Activated naive CD4-positive, alpha-beta T cell treated with anti-CD3 and anti-CD28 coated beads, Interleukin-2, amount 50 U/mL, for 72 hours (primary cell): ENCODE data around the gene FGL2. TPM values are rescaled to one million over a fixed set of nuclear protein-coding genes. Genes with fewer than 3 reads are reported as not detected.
A peak's percentile ranks its signal among the peaks of the same experiment; 100 is the strongest.
"Not testable (repeated sequence)": the region's sequence is repeated elsewhere in the genome, so short reads cannot be mapped to it uniquely, and the experiment has no call there.

Experiments used
- ATAC-seq, 2 donors: fragments of 150-1000 bp; cut with Tn5 transposase; 2 replicates each; pipeline ENCODE4 v1.10.0; 2021; ENCODE audit warnings: mild to moderate bottlenecking in 2 of 2, moderate library complexity in 2 of 2
- DNase-seq, 2 donors: peaks; one replicate each; pipeline ENCODE4 v3.0.0; 2021 to 2022; ENCODE audit warnings: low spot score in 2 of 2
- H3K27ac Mint-ChIP-seq, 2 donors: one replicate each; pipeline ENCODE4 v1.8.0; 2022; ENCODE audit warnings: mild to moderate bottlenecking in 2 of 2, mixed read lengths in 2 of 2
- H3K36me3 Mint-ChIP-seq, 2 donors: one replicate each; pipeline ENCODE4 v1.8.0; 2022; ENCODE audit warnings: mixed read lengths in 2 of 2
- H3K9me3 Mint-ChIP-seq, 2 donors: one replicate each; pipeline ENCODE4 v1.8.0; 2022; ENCODE audit warnings: mixed read lengths in 2 of 2
- total RNA-seq, 2 donors: library from RNA; stranded (reverse); gene quantifications; one replicate each; pipeline ENCODE4 v1.2.3, GENCODE V29; 2022

FGL2 gene
- total RNA-seq, 2 donors from 2014 or later: 0.14 TPM; not detected in 1

DNA sequence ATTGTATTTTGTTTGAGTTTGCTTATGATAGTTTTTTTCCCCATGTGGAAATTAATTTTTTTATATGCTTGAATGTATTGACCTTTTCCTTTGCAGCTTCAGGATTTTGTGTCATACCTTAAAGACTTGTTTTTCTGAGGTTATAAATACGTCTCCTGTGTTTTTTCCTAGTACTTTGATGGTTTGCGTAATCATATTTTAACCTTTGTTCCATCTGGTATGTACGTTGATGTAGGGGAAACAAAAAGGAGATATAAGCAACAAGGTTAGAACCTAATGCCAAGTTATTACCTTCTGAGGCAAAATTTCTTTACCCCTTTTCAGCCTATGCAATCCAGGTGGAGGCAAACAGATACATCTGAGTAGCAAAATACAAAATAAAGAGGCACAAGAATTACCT is 17.9 kb downstream of the FGL2 start:
- Mint-ChIP-seq H3K36me3 (no peaks in the 10 kb centered on the region), H3K27ac (no peak overlapping the region)
- ATAC-seq: no peak

DNA sequence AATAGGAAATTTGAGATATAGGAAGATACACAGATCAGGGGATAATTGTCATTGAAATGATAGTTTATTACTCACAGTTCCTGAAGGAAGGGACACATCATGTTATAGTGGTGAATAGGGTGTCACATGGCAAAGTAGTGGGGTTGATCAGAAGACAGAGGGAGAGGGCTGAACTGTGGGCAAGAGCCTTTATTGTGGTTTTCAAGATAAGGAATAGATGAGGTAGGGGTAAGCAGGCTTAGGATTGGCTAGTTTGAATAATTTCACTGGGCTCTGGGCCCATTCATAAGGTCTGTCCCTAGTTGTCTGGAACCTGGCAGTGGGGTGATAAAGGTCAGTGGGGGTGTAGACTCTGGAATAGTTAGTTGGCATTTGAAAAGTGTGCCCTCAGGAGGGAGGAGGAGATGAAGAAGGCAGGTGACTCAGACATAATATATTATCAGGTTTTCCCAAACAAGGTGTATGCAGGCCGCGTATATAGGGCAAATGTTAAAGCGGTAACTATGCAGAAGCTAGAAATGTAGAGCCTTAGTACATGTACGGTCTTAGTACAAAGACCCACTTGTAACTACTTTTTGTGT is 18.5 kb downstream of the FGL2 start:
- no peak for ATAC-seq
- H3K9me3 Mint-ChIP-seq: peaks cover 3 to 5% of the 10 kb centered on the region in 2 donors
- H3K36me3 Mint-ChIP-seq: no peaks in the 10 kb centered on the region
- no peak overlapping the region for H3K27ac Mint-ChIP-seq
- no peak for DNase-seq

More for the DNA sequence above, 17.9 kb downstream of the FGL2 start:
- H3K9me3 Mint-ChIP-seq: peaks cover 3 to 5% of the 10 kb centered on the region in 2 donors
- no peak for DNase-seq

DNA sequence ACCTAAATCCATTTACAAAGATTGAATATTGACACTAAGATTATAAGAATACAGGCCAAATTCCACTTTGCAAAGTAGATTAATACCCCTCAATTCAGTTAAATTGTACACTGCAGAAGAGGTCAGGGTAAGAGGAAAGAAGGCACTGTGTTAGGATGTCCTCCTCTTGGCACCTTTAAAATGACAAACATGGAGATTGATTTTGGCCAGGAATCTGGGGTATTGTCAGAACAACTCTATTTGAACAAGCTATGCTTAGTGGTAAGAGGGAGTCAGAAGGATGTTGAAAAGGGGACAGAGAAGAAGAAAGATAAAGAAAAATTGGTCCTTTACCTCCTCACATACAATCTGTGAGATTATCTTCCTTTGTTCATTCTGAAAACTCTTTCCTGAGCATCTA is 21.6 kb downstream of the FGL2 start:
- not testable (repeated sequence) for H3K9me3 Mint-ChIP-seq, DNase-seq, H3K27ac Mint-ChIP-seq, ATAC-seq, H3K36me3 Mint-ChIP-seq

DNA sequence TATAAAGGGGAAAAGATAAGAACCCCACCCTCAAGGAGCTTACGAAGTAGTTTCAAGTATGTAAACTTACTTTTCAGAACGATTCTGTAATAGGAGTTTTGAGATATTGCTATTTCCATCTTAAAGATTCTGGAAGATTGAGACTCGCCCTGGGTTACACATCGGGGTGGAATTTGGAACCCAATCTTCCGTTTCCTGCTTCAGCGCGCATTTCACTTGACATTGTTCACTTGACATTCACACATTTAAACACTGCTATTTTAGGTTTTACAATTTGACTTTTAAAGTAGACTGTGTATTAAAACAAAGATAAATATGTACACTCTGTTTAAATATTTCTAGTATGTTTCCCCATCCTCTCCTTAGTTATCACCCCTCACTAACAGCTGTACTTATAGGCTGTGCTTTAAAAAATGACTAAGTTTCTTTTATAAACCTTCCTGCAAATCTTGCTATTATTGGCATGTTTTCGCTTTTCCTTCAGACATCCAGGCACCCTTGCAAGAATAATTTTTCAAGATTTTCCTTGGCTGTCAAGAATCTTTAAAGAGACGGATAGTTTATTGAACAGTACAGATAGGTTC is 22.2 kb downstream of the FGL2 start:
- not testable (repeated sequence) for ATAC-seq, H3K36me3 Mint-ChIP-seq, H3K27ac Mint-ChIP-seq, DNase-seq, H3K9me3 Mint-ChIP-seq

DNA sequence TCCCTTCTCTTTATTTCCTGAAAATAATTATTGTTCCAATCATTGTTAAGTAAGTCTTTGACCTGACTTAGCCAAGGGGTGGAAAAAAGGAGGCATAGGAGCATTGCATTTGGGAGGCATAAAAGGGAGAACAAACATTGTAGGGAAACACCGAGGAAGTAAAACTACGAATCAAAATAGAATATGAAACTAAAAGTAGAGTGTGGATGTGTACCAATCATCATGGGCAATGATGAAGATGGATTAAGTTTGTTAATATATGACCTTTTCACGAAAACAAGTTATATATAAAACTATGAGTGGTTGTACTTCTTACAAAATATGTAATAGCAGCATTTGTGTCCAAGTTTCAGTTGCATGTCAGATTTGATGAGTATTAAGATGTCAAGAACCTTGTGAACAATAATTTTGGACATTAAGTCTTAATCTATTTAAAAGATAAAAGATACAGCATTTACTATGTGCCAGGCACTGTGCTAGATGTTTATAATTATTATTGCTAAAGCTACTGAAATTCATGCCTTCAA is 24.3 kb downstream of the FGL2 start:
- not testable (repeated sequence) for ATAC-seq, DNase-seq, H3K9me3 Mint-ChIP-seq, H3K36me3 Mint-ChIP-seq, H3K27ac Mint-ChIP-seq

DNA sequence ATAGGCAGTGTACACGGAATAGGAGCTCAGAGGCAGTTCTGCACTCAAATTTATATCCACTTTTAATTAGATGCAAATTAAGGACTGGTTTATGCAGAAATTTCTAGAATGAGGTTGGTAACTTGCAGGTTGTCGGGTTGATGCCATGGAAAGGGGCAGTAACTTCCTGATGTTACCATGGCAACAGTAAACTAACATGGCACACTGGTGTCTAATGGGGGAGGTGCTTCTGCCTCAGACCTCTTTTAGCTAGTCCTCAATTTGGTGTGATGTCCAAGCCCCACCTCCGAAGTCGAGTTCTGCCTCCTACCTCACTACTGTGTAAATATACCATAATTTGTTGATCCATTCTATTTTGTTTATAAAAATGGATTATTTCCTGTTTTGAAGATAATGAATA is 25.2 kb downstream of the FGL2 start:
- DNase-seq, ATAC-seq, H3K27ac Mint-ChIP-seq, H3K9me3 Mint-ChIP-seq, H3K36me3 Mint-ChIP-seq: not testable (repeated sequence)

DNA sequence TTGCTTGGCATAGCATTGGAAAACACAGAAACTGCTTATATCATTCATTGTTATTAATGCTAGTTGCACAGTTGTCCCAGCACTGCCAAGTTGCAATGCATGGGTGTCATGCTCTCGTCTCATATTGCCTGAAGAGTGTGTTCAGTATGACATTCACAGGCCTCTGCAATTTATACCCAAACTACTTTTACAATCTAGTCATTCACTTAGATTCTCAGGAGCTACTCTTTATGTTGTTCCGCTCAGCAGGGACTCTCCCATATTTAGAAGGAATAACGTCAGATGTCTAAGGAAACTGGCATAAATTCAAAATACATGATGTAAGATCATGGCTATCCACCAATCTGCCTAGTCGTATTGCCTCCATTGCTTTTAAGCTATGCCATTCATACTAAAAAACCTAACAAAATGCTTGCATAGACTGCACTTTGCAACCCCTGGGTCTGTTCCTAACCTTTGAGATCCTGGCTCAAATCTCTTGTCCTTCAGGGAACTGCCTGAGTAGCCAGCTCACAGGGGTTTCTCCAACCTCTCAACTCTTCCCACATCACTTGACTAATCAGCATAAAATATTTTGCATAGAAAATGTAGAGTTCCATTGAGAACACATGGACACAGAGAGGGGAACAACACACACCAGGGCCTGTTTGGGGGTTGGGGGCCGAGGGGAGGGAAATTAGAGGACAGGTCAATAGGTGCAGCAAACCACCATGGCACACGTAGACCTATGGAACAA is 27.0 kb downstream of the FGL2 start:
- H3K9me3 Mint-ChIP-seq, ATAC-seq, H3K27ac Mint-ChIP-seq, DNase-seq, H3K36me3 Mint-ChIP-seq: not testable (repeated sequence)

DNA sequence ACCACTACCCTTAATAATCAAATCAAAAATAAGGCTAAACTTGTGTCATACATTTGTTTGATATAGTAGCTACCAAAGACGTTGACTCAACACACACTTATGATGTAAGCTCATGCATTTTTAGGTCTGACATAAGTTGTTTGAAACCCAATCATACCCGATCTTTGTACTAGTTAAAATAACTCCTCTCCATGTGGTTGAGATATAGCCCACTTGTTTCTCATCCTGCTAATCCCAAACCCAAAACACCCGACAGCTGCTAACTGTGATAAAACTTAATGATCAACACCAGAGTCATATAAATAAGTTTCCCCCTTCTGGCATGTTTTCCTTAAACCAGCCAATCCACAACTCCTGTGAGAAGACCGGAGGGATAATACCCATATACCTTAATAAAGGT is 28.5 kb downstream of the FGL2 start:
- not testable (repeated sequence) for H3K9me3 Mint-ChIP-seq, H3K36me3 Mint-ChIP-seq, H3K27ac Mint-ChIP-seq, ATAC-seq, DNase-seq

DNA sequence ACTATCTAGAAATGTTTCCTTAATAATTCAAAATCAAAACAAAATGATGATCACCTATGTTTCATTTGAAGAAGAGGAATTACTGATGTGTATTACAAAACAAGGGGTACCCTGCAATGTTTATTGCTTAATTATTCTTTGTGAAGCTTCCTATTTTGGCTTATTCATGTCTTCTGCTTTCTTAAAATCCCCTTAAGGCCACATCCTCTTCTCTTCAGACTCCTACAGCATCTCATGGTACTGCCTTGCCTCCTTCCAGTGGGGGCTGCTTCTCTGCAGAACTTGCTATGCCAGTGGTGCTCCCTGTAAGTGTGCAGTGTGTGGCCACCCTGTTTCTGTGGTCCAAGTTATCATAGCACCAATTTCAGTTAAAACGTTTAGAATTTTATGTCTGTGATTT is 42.2 kb downstream of the FGL2 start:
- Mint-ChIP-seq H3K27ac (peak overlapping the region in 1 of 2 donors; percentile 93), H3K36me3 (no peaks in the 10 kb centered on the region), H3K9me3 (no peaks in the 10 kb centered on the region)
- DNase-seq: no peak
- peak in 1 of 2 donors; percentile 37 for ATAC-seq

DNA sequence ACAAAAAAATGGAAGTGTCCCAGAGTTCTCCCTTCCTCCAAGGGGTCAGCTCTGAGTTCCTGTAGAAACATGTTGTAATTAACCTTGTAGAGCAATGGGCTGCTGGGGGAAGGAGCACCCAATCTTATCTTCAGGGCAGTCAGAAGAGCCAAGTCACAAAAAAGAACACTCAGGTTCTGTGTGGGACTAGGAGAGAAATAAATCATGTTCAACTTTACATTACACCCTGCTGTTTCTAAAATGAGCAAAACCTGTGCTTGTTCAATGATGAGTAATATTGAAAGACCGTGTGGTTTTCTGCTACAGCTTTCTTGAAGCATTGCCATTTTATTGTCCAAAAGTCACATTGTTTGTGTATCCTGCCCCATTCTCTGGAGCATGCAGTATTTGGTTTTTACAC is 42.6 kb downstream of the FGL2 start:
- H3K36me3 Mint-ChIP-seq, DNase-seq, H3K9me3 Mint-ChIP-seq, H3K27ac Mint-ChIP-seq: not testable (repeated sequence)
- ATAC-seq: peak; percentile 83 to 87

DNA sequence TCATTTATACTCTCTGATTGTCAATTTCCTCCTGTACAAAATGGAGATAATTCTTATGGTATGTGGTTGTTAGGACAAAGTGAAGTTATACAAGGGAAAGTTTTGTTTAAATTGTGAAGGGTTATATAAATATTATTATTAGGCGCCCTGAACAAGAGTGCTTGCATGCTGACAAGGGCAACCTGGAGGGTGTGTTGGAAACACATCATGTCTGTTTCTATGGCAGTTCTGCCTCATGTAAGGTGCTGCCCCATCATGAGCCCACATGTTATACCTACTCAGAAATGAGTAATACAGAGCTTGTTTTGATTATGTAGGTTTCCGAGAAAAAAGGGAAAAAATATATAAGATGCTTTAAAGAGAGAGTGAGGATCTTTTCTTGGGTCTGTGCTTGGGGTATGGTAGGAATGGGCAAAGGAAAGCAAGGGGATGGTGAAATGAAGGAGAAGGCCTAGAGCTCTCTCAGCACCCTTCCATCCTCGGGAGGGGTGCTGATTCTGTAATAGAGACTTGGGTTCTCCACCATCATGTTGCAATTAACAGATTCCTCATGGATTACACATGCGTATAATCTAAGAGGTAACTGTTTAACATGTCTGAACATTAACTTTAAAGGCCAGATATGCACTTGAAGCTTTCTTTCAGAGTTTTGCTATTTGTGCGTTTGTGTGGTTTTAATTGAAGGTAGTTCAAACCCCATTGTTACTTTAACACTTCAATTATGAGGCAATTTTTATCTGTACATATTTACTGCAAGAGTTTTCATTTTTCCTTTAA is 43.8 kb downstream of the FGL2 start:
- H3K36me3 Mint-ChIP-seq, H3K9me3 Mint-ChIP-seq, DNase-seq: not testable (repeated sequence)
- H3K27ac Mint-ChIP-seq: peak overlapping the region in 1 of 2 donors; percentile 69
- ATAC-seq: peak; percentile 85 to 87

DNA sequence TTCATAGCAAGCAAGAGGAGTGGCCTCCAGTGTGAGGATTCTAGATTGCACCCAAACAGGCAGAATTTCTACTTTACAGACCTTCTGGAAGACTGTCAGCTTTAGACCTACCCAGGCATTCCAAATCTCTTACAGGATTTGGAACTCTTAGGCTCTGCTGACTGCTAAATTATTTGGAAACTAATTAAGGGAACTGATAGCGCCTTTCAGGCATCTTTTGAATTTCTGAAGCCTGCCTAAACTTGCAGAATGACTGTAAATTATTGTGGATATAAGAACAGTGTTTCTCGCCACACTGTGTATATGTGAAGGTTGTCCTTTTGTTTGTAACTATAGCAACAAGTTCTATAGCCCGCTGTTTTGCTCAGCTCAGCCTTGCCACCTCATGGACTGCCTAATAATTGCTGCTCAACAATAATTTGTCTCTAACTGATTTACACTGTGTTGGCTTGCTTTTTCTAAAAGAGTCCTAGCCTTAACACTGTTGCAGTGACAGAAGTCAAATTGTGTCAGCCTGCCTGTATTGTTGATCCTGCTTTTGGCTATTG is 44.6 kb downstream of the FGL2 start:
- H3K9me3 Mint-ChIP-seq, H3K36me3 Mint-ChIP-seq, H3K27ac Mint-ChIP-seq, DNase-seq: not testable (repeated sequence)
- ATAC-seq: peak in 1 of 2 donors; percentile 56

DNA sequence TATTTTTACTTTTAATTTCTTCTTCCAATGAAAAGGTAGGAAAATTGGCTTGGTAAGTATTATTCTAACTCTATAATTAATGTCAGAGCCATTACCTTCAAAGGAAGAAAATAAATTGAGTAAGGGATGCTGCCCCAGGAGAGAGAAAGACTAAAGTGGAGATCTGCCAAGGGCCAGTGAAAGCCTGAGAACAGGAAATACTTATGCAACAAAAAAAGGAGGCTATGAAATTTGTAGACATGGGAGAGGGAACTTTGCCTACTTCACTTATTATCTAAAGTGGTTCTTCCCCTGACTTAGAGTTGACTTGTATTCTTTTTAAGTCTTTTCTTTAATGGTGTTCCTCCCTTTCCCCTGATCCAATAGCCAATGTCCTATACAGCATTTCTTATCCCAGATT is 47.4 kb downstream of the FGL2 start:
- not testable (repeated sequence) for DNase-seq, H3K9me3 Mint-ChIP-seq, ATAC-seq, H3K27ac Mint-ChIP-seq
- peaks cover 11 to 13% of the 10 kb centered on the region in 2 donors for H3K36me3 Mint-ChIP-seq
